HEK293 (cell line): ENCODE measurements around the gene HIKESHI.
"Not testable (repeated sequence)": the region's sequence is repeated elsewhere in the genome, so short reads cannot be mapped to it uniquely, and the experiment has no call there.

Experiments
- CTCF ChIA-PET: fragments of 350-600 bp; formaldehyde crosslinking; extraction: SDS; loops from one replicate; lab custom pipeline; 2021; ENCODE audit warnings: antibody characterized with exemption; lab: Yijun Ruan, JAX
- POLR2A ChIA-PET: fragments of 300-600 bp; formaldehyde crosslinking; extraction: SDS; loops from one replicate; lab custom pipeline; 2020; ENCODE audit warnings: antibody characterized with exemption, inconsistent platforms; lab: Yijun Ruan, JAX
- H3K27ac ChIP-seq: fragments of 200-500 bp; sonication (Bioruptor generic); 2 replicates; pipeline ENCODE4 v1.5.1; 2014; ENCODE audit warnings: low read depth, low read length, control low read depth, inconsistent platforms; ENCODE audit errors: extremely low read depth
- H3K36me3 ChIP-seq, 2 experiments: fragments of 200-500 bp in 1 of 2; sonication (Bioruptor generic) in 1 of 2; 1 replicate in 1 of 2; 2 replicates in 1 of 2; pipeline ENCODE4 v1.5.1; 2014 to 2017; ENCODE audit warnings: inconsistent platforms in 2 of 2, low read length in 2 of 2; ENCODE audit not compliant: control insufficient read depth in 2 of 2, insufficient read depth in 1 of 2
- H3K4me1 ChIP-seq: fragments of 200-500 bp; sonication (Bioruptor generic); 2 replicates; pipeline ENCODE4 v1.5.1; 2014; ENCODE audit warnings: mild to moderate bottlenecking, low read length, inconsistent platforms; ENCODE audit not compliant: control insufficient read depth, insufficient read depth
- H3K4me3 ChIP-seq: 2 replicates; pipeline ENCODE4 v1.5.1; 2011; ENCODE audit warnings: low read depth, mild to moderate bottlenecking, control low read depth, low read length, moderate library complexity
- H3K9me3 ChIP-seq: fragments of 200-500 bp; sonication (Bioruptor generic); 2 replicates; pipeline ENCODE4 v1.5.1; 2014; ENCODE audit warnings: low read depth, low read length, inconsistent platforms; ENCODE audit not compliant: control insufficient read depth, insufficient read depth
- IKZF3 ChIP-seq: fragments of 450-650 bp; IDR thresholded peaks from 2 replicates; pipeline ENCODE4 v1.5.0; 2018; ENCODE audit warnings: missing biosample characterization, mild to moderate bottlenecking, missing genetic modification characterization, moderate library complexity
- ZBTB7A ChIP-seq: fragments of 450-650 bp; formaldehyde crosslinking; IDR thresholded peaks from 2 replicates; pipeline ENCODE4 v1.5.1; 2016; ENCODE audit warnings: low read depth, missing biosample characterization, missing genetic modification characterization
- ZNF140 ChIP-seq: fragments of 450-650 bp; formaldehyde crosslinking; IDR thresholded peaks from 2 replicates; pipeline ENCODE4 v1.5.1; 2016; ENCODE audit warnings: missing biosample characterization, missing genetic modification characterization
- ZNF146 ChIP-seq: fragments of 450-650 bp; formaldehyde crosslinking; IDR thresholded peaks from 2 replicates; pipeline ENCODE4 v1.5.1; 2016; ENCODE audit warnings: missing biosample characterization, missing genetic modification characterization
- ZNF202 ChIP-seq: fragments of 450-650 bp; formaldehyde crosslinking; IDR thresholded peaks from 2 replicates; pipeline ENCODE4 v1.5.1; 2016; ENCODE audit warnings: missing biosample characterization, missing genetic modification characterization, borderline replicate concordance
- ZNF37A ChIP-seq: fragments of 450-650 bp; IDR thresholded peaks from 2 replicates; pipeline ENCODE4 v1.5.1; 2018; ENCODE audit warnings: missing biosample characterization, missing genetic modification characterization
- ZNF626 ChIP-seq: fragments of 450-650 bp; sonication (Bioruptor Pico); formaldehyde crosslinking; IDR thresholded peaks from 2 replicates; pipeline ENCODE4 v1.5.1; 2018; ENCODE audit warnings: missing biosample characterization, missing genetic modification characterization, inconsistent platforms
- ZNF660 ChIP-seq: fragments of 450-650 bp; IDR thresholded peaks from 2 replicates; pipeline ENCODE4 v1.5.1; 2018; ENCODE audit warnings: missing biosample characterization, mild to moderate bottlenecking, missing genetic modification characterization
- ZNF792 ChIP-seq: fragments of 450-650 bp; formaldehyde crosslinking; IDR thresholded peaks from 2 replicates; pipeline ENCODE4 v1.5.1; 2016; ENCODE audit warnings: missing biosample characterization, missing genetic modification characterization
- ZSCAN16 ChIP-seq: fragments of 450-650 bp; formaldehyde crosslinking; IDR thresholded peaks from 2 replicates; pipeline ENCODE4 v1.5.1; 2016; ENCODE audit warnings: missing biosample characterization, missing genetic modification characterization
- ZSCAN23 ChIP-seq: fragments of 450-650 bp; formaldehyde crosslinking; IDR thresholded peaks from 2 replicates; pipeline ENCODE4 v1.5.1; 2016; ENCODE audit warnings: missing biosample characterization, missing genetic modification characterization
- TF ChIP-seq, protein P1 (sequence below): fragments of 450-650 bp; formaldehyde crosslinking; IDR thresholded peaks from 2 replicates; pipeline ENCODE4 v1.5.1; 2016; ENCODE audit warnings: missing biosample characterization, missing genetic modification characterization
- TF ChIP-seq, protein P2 (sequence below): fragments of 450-650 bp; formaldehyde crosslinking; IDR thresholded peaks from 2 replicates; pipeline ENCODE4 v1.5.1; 2017; ENCODE audit warnings: missing biosample characterization, missing genetic modification characterization
- TF ChIP-seq, protein P3 (sequence below): fragments of 450-650 bp; formaldehyde crosslinking; IDR thresholded peaks from 2 replicates; pipeline ENCODE4; 2016; ENCODE audit warnings: missing biosample characterization, missing genetic modification characterization
- TF ChIP-seq, protein P4 (sequence below): fragments of 450-650 bp; formaldehyde crosslinking; IDR thresholded peaks from 2 replicates; pipeline ENCODE4 v1.5.1; 2016; ENCODE audit warnings: missing biosample characterization, missing genetic modification characterization
- TF ChIP-seq, protein P5 (sequence below): fragments of 450-650 bp; formaldehyde crosslinking; IDR thresholded peaks from 2 replicates; pipeline ENCODE4 v1.5.1; 2016; ENCODE audit warnings: missing biosample characterization, missing genetic modification characterization, borderline replicate concordance
- TF ChIP-seq, protein P6 (sequence below): fragments of 450-650 bp; formaldehyde crosslinking; IDR thresholded peaks from 2 replicates; pipeline ENCODE4 v1.5.1; 2016; ENCODE audit warnings: missing biosample characterization, missing genetic modification characterization

The HIKESHI gene

DNA sequence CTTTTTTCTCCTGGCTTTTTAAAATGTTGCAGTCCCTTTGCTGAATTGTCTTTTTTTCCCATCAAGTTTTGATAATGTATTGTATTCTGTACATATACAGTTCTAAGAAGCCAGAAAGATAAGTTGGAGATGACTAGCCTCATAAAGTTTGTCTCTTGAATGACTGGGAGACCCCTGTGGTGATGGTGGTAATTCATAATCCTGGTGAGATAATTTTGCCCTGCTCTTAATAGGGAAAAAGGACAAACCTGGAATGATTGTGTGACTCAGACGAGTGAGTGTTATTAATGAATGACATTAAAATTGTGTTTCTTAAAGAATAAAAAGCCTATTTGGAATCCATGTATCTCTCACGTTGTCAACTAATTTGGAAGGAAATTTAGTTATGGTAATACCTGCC, 1.2 kb downstream of the HIKESHI start:
- no peak overlapping the region for H3K27ac ChIP-seq

DNA sequence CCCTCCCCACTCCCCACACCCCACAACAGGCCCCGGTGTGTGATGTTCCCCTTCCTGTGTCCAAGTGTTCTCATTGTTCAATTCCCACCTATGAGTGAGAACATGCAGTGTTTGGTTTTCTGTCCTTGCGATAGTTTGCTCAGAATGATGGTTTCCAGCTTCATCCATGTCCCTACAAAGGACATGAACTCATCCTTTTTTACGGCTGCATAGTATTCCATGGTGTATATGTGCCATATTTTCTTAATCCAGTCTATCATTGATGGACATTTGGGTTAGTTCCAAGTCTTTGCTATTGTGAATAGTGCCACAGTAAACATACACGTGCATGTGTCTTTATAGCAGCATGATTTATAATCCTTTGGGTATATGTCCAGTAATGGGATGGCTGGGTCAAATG, 6.7 kb downstream of the HIKESHI start:
- not testable (repeated sequence) for H3K4me1 ChIP-seq, H3K27ac ChIP-seq
- TF ChIP-seq ZNF202 (tag by site-specific recombination) (0 out of 2 replicates have a peak, but pooled peaks have one; percentile 6), ZNF146 (tag by site-specific recombination) (peak; percentile 91)
- TF ChIP-seq, protein P1, sequence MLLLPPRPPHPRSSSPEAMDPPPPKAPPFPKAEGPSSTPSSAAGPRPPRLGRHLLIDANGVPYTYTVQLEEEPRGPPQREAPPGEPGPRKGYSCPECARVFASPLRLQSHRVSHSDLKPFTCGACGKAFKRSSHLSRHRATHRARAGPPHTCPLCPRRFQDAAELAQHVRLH (tag by site-specific recombination), result 0 out of 2 replicates have a peak, but pooled peaks have one; percentile 21
- TF ChIP-seq, all 188 proteins: peak for 3; not testable (repeated sequence) for 185
- H3K36me3 ChIP-seq, H3K4me3 ChIP-seq, CTCF ChIA-PET, POLR2A ChIA-PET, H3K9me3 ChIP-seq: not testable (repeated sequence)

More for the DNA sequence above, 1.2 kb downstream of the HIKESHI start:
- peak overlapping the region; percentile 92 for H3K4me3 ChIP-seq
- peaks cover 0 to 5% of the 10 kb centered on the region in 2 experiments; a peak in 2 of 3 replicates for H3K36me3 ChIP-seq
- no peaks in the 10 kb centered on the region for H3K9me3 ChIP-seq
- POLR2A ChIA-PET, result no interaction called here
- TF ChIP-seq ZNF140, result no peak
- TF ChIP-seq, protein P2, sequence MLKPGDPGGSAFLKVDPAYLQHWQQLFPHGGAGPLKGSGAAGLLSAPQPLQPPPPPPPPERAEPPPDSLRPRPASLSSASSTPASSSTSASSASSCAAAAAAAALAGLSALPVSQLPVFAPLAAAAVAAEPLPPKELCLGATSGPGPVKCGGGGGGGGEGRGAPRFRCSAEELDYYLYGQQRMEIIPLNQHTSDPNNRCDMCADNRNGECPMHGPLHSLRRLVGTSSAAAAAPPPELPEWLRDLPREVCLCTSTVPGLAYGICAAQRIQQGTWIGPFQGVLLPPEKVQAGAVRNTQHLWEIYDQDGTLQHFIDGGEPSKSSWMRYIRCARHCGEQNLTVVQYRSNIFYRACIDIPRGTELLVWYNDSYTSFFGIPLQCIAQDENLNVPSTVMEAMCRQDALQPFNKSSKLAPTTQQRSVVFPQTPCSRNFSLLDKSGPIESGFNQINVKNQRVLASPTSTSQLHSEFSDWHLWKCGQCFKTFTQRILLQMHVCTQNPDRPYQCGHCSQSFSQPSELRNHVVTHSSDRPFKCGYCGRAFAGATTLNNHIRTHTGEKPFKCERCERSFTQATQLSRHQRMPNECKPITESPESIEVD (tag by site-specific recombination), result peak; percentile 67; the same call in 1 of the 2 replicates
- TF ChIP-seq ZNF792 (tag by site-specific recombination), result no peak
- TF ChIP-seq IKZF3 (tag by site-specific recombination), result 0 out of 2 replicates have a peak, but pooled peaks have one; percentile 36
- TF ChIP-seq ZNF660 (tag by site-specific recombination), result 0 out of 2 replicates have a peak, but pooled peaks have one; percentile 19
- CTCF ChIA-PET, result no interaction called here
- no peaks in the 10 kb centered on the region; the same call in 1 of the 2 replicates for H3K4me1 ChIP-seq

DNA sequence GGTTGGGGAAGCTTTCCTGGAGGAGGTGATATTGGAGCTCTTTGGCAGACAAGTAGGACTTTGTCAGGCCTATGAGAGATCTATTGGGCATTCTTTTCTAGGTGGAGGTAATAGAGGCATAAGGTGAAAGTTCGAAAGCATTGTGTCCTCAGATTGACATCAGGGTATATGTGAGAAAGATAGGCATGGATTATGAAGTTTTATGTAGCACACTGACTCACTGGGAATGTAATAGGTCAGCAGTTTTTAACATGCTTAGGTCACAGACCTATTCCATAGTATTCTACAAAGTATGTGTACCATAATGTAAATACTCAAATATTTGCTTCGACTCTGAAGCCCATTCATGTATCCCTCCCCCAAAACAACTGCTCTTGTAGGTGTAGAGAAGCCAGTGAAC, 11.8 kb downstream of the HIKESHI start:
- Histone ChIP-seq H3K27ac (no peak overlapping the region), H3K4me3 (no peak overlapping the region), H3K36me3 (peaks cover under 1 to 5% of the 10 kb centered on the region in 2 experiments; a peak in 2 of 3 replicates), H3K9me3 (no peaks in the 10 kb centered on the region), H3K4me1 (no peaks in the 10 kb centered on the region)
- POLR2A ChIA-PET, result no interaction called here
- CTCF ChIA-PET, result no interaction called here
- TF ChIP-seq ZSCAN23 (tag by site-specific recombination) (no peak), ZNF626 (tag by site-specific recombination) (no peak), ZNF37A (tag by site-specific recombination) (no peak), ZBTB7A (tag by site-specific recombination) (no peak), ZSCAN16 (tag by site-specific recombination) (no peak)
- TF ChIP-seq, protein P3, sequence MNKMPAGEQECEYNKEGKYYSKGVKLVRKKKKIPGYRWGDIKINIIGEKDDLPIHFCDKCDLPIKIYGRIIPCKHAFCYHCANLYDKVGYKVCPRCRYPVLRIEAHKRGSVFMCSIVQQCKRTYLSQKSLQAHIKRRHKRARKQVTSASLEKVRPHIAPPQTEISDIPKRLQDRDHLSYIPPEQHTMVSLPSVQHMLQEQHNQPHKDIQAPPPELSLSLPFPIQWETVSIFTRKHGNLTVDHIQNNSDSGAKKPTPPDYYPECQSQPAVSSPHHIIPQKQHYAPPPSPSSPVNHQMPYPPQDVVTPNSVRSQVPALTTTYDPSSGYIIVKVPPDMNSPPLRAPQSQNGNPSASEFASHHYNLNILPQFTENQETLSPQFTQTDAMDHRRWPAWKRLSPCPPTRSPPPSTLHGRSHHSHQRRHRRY (tag by site-specific recombination), result no peak
- TF ChIP-seq, protein P4, sequence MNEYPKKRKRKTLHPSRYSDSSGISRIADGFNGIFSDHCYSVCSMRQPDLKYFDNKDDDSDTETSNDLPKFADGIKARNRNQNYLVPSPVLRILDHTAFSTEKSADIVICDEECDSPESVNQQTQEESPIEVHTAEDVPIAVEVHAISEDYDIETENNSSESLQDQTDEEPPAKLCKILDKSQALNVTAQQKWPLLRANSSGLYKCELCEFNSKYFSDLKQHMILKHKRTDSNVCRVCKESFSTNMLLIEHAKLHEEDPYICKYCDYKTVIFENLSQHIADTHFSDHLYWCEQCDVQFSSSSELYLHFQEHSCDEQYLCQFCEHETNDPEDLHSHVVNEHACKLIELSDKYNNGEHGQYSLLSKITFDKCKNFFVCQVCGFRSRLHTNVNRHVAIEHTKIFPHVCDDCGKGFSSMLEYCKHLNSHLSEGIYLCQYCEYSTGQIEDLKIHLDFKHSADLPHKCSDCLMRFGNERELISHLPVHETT (tag by site-specific recombination), result no peak
- TF ChIP-seq, protein P5, sequence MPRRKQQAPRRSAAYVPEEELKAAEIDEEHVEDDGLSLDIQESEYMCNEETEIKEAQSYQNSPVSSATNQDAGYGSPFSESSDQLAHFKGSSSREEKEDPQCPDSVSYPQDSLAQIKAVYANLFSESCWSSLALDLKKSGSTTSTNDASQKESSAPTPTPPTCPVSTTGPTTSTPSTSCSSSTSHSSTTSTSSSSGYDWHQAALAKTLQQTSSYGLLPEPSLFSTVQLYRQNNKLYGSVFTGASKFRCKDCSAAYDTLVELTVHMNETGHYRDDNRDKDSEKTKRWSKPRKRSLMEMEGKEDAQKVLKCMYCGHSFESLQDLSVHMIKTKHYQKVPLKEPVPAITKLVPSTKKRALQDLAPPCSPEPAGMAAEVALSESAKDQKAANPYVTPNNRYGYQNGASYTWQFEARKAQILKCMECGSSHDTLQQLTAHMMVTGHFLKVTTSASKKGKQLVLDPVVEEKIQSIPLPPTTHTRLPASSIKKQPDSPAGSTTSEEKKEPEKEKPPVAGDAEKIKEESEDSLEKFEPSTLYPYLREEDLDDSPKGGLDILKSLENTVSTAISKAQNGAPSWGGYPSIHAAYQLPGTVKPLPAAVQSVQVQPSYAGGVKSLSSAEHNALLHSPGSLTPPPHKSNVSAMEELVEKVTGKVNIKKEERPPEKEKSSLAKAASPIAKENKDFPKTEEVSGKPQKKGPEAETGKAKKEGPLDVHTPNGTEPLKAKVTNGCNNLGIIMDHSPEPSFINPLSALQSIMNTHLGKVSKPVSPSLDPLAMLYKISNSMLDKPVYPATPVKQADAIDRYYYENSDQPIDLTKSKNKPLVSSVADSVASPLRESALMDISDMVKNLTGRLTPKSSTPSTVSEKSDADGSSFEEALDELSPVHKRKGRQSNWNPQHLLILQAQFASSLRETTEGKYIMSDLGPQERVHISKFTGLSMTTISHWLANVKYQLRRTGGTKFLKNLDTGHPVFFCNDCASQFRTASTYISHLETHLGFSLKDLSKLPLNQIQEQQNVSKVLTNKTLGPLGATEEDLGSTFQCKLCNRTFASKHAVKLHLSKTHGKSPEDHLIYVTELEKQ (tag by site-specific recombination), result no peak
- TF ChIP-seq, protein P6, sequence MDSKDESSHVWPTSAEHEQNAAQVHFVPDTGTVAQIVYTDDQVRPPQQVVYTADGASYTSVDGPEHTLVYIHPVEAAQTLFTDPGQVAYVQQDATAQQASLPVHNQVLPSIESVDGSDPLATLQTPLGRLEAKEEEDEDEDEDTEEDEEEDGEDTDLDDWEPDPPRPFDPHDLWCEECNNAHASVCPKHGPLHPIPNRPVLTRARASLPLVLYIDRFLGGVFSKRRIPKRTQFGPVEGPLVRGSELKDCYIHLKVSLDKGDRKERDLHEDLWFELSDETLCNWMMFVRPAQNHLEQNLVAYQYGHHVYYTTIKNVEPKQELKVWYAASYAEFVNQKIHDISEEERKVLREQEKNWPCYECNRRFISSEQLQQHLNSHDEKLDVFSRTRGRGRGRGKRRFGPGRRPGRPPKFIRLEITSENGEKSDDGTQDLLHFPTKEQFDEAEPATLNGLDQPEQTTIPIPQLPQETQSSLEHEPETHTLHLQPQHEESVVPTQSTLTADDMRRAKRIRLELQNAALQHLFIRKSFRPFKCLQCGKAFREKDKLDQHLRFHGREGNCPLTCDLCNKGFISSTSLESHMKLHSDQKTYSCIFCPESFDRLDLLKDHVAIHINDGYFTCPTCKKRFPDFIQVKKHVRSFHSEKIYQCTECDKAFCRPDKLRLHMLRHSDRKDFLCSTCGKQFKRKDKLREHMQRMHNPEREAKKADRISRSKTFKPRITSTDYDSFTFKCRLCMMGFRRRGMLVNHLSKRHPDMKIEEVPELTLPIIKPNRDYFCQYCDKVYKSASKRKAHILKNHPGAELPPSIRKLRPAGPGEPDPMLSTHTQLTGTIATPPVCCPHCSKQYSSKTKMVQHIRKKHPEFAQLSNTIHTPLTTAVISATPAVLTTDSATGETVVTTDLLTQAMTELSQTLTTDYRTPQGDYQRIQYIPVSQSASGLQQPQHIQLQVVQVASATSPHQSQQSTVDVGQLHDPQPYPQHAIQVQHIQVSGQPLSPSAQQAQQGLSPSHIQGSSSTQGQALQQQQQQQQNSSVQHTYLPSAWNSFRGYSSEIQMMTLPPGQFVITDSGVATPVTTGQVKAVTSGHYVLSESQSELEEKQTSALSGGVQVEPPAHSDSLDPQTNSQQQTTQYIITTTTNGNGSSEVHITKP (tag by site-specific recombination), result no peak
